HS-5 (cell line): ENCODE data around the gene ZKSCAN3.
"Not testable (repeated sequence)": the region's sequence is repeated elsewhere in the genome, so short reads cannot be mapped to it uniquely, and the experiment has no call there.

ENCODE experiments used
- DNase-seq: peaks from one replicate; pipeline ENCODE4 v3.0.0-alpha.2; 2012; ENCODE audit warnings: low read depth

Gene ZKSCAN3

DNA sequence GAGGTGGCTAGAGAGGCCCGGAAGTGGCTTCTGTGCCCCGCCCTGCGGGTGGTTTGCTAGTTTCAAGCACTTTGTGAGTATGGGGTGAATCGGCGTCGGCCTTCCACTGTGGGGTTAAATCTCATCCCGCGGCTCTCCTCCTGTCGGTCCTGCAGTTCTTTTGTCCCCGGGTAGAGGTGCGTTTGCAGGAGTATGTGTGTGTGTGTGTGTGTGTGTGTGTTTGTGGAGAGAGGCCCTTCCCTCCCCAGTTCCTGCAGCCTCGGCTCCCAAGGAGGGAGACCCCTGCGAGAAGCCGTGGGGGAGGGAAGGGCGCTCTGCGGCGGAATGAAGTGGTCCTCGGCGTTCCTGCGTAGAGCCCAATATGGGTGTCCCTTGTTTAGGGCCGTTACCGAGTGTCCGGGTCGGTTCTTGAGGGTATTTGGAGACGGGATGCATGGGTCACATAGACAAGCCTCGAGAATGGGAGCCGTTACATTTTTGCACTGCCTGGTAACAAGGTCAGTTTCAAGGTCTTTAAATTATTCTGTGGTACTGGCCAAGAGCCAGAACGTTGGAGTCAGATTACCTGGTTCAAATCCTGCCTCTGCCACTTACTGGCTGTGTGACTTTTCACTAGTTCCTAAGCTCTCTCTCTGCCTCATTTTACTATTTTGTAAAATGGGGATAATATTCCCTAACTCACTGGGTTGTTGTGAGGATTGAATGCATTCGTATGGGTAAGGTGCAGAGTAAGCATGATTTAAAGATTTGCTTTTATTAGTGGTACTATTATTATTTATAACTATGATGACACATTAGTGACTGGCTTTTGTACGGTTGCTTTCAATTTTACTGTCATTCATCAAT lies at the start of gene ZKSCAN3:
ZKSCAN3 (plus strand) TSS at position 56 of the 846 bp plus-strand sequence. CDS start 9,640 bp downstream, outside the sequence.
- DNase-seq = no peak

- no peak for DNase-seq
Measured at GRCh38 chr6:28303570-28303969, 46.2 kb upstream of the ZKSCAN3 start.

GRCh38 chr6:28306363-28306762 lies 43.4 kb upstream of the ZKSCAN3 start:
- DNase-seq = not testable (repeated sequence)

- DNase-seq = no peak
Measured at GRCh38 chr6:28311139-28311823, 38.5 kb upstream of the ZKSCAN3 start.

- DNase-seq = no peak
Measured at GRCh38 chr6:28312939-28313338, 36.8 kb upstream of the ZKSCAN3 start.

DNA sequence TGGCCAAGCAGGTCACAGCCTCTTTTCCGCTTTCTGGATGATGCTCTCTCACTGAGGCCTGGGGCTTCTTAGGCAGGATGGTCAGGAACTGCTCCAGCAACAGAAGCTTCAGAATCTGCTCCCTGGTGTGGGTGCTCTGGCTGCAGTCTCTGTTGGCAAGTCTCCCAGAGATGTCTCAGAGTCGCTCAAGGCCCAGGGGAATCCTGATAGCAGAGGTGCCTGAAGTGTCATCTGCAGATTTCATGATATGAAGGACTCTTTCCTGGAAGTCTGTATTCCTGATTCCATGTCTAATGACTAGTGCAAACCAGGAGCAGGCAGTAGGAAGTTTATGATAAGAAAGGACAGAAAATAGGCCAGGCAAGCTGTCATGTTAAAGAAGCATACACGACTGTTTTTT lies 34.1 kb upstream of the ZKSCAN3 start:
- DNase-seq = no peak

- DNase-seq = peak; percentile 13
Measured at GRCh38 chr6:28317866-28318265, 31.9 kb upstream of the ZKSCAN3 start.

- DNase-seq = no peak
Measured at GRCh38 chr6:28322661-28323060, 27.1 kb upstream of the ZKSCAN3 start.

- no peak for DNase-seq
Measured at GRCh38 chr6:28323813-28324424, 25.8 kb upstream of the ZKSCAN3 start.

DNA sequence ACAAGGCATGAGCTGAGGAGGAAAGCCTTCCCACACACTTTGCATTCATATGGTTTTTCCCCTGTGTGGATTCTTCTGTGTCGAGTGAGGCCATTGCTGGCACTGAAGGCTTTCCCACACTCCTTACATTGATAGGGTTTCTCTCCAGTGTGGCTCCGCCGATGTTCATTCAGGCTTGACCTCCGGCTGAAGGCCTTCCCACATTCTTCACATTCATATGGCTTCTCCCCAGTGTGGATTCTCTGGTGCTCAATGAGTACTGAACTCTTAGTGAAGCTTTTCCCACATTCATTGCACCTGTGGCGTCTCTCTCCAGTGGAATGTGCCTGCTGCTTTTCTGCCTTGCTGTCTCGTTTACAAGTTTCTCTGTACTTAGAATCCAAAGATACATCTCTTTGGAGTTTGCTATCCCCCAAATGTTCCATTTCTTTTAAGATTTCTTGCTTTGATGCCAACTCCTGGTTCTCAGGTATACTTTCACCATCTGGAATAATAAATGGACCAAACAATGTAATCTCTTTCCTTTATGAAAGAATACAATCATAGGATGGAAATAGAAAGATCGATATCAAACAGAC lies 23.3 kb upstream of the ZKSCAN3 start:
- no peak for DNase-seq

GRCh38 chr6:28330041-28330440 lies 19.7 kb upstream of the ZKSCAN3 start:
- no peak for DNase-seq

GRCh38 chr6:28333047-28333446 lies 16.7 kb upstream of the ZKSCAN3 start:
- no peak for DNase-seq

- no peak for DNase-seq
Measured at GRCh38 chr6:28333599-28334018, 16.1 kb upstream of the ZKSCAN3 start.

GRCh38 chr6:28334286-28335039 lies 15.3 kb upstream of the ZKSCAN3 start:
- no peak for DNase-seq

DNA sequence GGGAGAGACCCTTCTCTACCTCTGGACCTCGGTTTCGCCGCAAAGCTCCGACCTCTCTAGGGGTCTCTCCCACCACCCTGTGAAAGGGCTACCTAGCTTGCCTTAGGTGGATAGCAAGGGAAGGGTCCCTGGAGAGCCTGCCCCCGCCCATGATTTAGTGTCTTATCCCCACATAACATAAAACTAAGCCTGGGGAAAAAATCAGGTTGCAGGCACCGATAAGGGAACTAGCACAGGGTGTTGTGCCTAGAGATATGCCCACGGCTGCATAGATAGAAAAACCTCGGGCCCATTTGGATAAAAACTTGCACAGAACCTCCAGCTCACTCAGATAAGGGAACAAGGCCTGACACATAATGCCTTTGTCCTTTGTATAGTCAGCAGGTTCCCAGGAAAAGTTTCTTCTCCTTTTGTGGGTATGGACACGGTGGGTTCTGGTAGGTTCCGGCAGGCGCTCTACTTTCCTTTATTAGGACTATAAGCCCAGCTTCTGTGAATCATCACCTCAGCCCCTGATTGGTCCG lies 14.6 kb upstream of the ZKSCAN3 start:
- DNase-seq = no peak

- DNase-seq = peak; percentile 87
Measured at GRCh38 chr6:28335564-28336283, 14.0 kb upstream of the ZKSCAN3 start, which contains the start of gene ZSCAN31. ZSCAN31 (minus strand) TSS chr6:28336148; CDS start chr6:28329683, 6,465 bp downstream.

DNA sequence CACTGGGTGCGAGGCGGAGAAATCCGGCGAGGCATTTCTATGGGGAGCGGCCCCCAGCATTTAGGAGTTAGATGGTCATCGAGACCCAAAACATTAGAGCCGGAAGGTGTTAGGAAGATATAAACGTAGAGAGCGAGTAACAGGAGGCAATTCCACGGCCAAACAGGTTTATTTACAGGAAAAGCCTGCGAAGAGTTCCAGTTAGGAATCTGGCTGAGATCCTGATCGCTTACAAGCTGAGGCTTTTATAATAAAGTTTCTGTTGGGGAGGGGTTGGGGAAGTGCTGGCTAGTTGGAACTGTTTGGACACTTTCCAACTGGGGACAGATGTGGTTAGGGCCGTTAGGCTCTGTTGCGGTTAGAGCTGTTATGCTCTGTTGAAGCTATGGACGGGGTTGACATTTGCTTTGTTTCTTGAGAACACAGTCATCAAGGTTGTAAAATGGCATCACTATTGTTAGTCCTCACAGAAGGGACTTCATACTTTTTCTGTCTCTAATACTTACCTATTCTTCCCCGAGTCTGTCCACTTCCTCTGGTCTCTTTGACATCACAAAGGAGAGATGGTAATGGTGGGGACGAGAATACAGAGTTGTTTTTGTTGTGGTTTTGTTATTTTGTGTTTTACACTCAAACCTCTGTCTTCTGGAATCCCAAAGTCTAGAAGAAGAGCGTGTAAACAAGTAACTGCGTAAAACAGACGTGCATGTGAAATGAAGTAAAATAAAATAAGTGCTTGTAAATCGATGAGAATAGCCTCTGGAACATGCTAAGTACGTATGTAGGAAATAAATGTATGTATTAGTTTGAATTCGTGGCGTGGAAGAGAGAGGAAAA lies 13.2 kb upstream of the ZKSCAN3 start:
- DNase-seq = no peak

GRCh38 chr6:28337121-28337520 lies 12.6 kb upstream of the ZKSCAN3 start:
- no peak for DNase-seq

- DNase-seq = no peak
Measured at GRCh38 chr6:28340310-28341095, 9.2 kb upstream of the ZKSCAN3 start.
